IPS DF 19.7 (cell line): ENCODE results near the gene HTR6.
"Not testable (repeated sequence)": the region's sequence is repeated elsewhere in the genome, so short reads cannot be mapped to it uniquely, and the experiment has no call there.

Source experiments
- DNase-seq: peaks from one replicate; pipeline ENCODE4 v3.0.0-alpha.2; 2013; ENCODE audit warnings: low read depth, low spot score

The HTR6 gene

GRCh38 chr1:19664453-19665185 is at the start of gene HTR6:
HTR6 (plus strand) TSS chr1:19664875; CDS start chr1:19665754, 879 bp downstream.
- DNase-seq, result no peak

GRCh38 chr1:19615438-19615837 is 49.2 kb upstream of the HTR6 start:
- no peak for DNase-seq

GRCh38 chr1:19616489-19616888 is 48.2 kb upstream of the HTR6 start:
- no peak for DNase-seq

- DNase-seq, result no peak
Observed at GRCh38 chr1:19617376-19617775, 47.3 kb upstream of the HTR6 start.

- DNase-seq, result no peak
Observed at GRCh38 chr1:19618428-19618827, 46.2 kb upstream of the HTR6 start.

- DNase-seq, result no peak
Observed at GRCh38 chr1:19619697-19620384, 44.8 kb upstream of the HTR6 start.

- no peak for DNase-seq
Observed at GRCh38 chr1:19620786-19621185, 43.9 kb upstream of the HTR6 start.

- no peak for DNase-seq
Observed at GRCh38 chr1:19621274-19621950, 43.3 kb upstream of the HTR6 start.

GRCh38 chr1:19622204-19622603 is 42.5 kb upstream of the HTR6 start:
- DNase-seq, result no peak

- DNase-seq, result no peak
Observed at GRCh38 chr1:19623523-19623922, 41.2 kb upstream of the HTR6 start.

GRCh38 chr1:19625291-19625937 is 39.3 kb upstream of the HTR6 start:
- no peak for DNase-seq

GRCh38 chr1:19628879-19629278 is 35.8 kb upstream of the HTR6 start:
- no peak for DNase-seq

- no peak for DNase-seq
Observed at GRCh38 chr1:19629357-19629756, 35.3 kb upstream of the HTR6 start.

GRCh38 chr1:19630192-19630591 is 34.5 kb upstream of the HTR6 start:
- DNase-seq, result not testable (repeated sequence)

- no peak for DNase-seq
Observed at GRCh38 chr1:19630720-19631395, 33.8 kb upstream of the HTR6 start.

GRCh38 chr1:19632211-19632610 is 32.5 kb upstream of the HTR6 start:
- no peak for DNase-seq

GRCh38 chr1:19633106-19633505 is 31.6 kb upstream of the HTR6 start:
- no peak for DNase-seq

GRCh38 chr1:19635064-19635463 is 29.6 kb upstream of the HTR6 start:
- DNase-seq, result not testable (repeated sequence)

GRCh38 chr1:19635646-19636045 is 29.0 kb upstream of the HTR6 start:
- no peak for DNase-seq

GRCh38 chr1:19636065-19636464 is 28.6 kb upstream of the HTR6 start:
- no peak for DNase-seq

- not testable (repeated sequence) for DNase-seq
Observed at GRCh38 chr1:19636749-19637148, 27.9 kb upstream of the HTR6 start.

- no peak for DNase-seq
Observed at GRCh38 chr1:19637606-19638005, 27.1 kb upstream of the HTR6 start.
